GM10847 (cell line): ENCODE data around the gene HNRNPM.
A peak's percentile ranks its signal among the peaks of the same experiment; 100 is the strongest.

Experiments
- POLR2A ChIP-seq: IDR thresholded peaks from 2 replicates; pipeline ENCODE4 v1.6.1; 2011; ENCODE audit not compliant: insufficient read length; ENCODE audit errors: extremely low read depth

HNRNPM gene

GRCh38 chr19:8444677-8445487 lies at the start of gene HNRNPM:
Gene HNRNPM, plus strand, starts transcription at chr19:8444975. Its CDS starts 24 bp downstream, at chr19:8444999.
- peak; percentile 91 for TF ChIP-seq POLR2A

GRCh38 chr19:8395621-8396082 lies 49.1 kb upstream of the HNRNPM start:
- no peak for TF ChIP-seq POLR2A

GRCh38 chr19:8396185-8396562 lies 48.6 kb upstream of the HNRNPM start:
- TF ChIP-seq POLR2A = no peak

GRCh38 chr19:8396563-8397203 lies 48.1 kb upstream of the HNRNPM start:
- TF ChIP-seq POLR2A = no peak

GRCh38 chr19:8397271-8397670 lies 47.5 kb upstream of the HNRNPM start:
- no peak for TF ChIP-seq POLR2A

DNA sequence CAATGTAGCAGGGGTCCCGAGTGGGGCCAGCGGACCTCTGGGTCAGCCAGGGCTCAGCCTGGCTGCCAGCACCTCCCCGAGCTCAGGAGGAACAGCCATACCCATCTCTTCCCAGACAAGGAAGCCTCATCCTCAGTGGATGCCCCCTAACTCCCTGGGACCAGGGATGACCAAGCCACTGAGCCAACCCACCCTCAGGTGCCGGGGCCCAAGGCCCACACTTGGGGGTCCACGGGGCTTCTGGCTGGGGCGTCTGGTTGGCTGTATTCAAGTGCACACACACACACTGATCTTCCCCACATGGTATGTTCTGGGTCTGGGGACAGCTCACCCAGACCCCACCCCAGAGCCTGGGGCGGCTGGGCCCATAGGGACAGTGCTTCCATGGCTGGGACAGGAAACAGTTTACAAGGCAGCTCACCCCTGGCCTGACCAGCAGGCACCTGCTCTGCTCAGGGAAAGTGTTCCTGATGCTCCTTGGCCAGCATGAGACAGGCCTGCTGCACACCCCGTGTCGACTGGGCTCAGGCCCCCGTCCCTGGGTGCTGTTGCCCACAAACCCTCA lies 46.9 kb upstream of the HNRNPM start:
- no peak for TF ChIP-seq POLR2A

GRCh38 chr19:8398311-8398771 lies 46.4 kb upstream of the HNRNPM start:
- TF ChIP-seq POLR2A = no peak

GRCh38 chr19:8399681-8400188 lies 45.0 kb upstream of the HNRNPM start:
- no peak for TF ChIP-seq POLR2A

- no peak for TF ChIP-seq POLR2A
Measured at GRCh38 chr19:8401981-8402411, 42.8 kb upstream of the HNRNPM start.

DNA sequence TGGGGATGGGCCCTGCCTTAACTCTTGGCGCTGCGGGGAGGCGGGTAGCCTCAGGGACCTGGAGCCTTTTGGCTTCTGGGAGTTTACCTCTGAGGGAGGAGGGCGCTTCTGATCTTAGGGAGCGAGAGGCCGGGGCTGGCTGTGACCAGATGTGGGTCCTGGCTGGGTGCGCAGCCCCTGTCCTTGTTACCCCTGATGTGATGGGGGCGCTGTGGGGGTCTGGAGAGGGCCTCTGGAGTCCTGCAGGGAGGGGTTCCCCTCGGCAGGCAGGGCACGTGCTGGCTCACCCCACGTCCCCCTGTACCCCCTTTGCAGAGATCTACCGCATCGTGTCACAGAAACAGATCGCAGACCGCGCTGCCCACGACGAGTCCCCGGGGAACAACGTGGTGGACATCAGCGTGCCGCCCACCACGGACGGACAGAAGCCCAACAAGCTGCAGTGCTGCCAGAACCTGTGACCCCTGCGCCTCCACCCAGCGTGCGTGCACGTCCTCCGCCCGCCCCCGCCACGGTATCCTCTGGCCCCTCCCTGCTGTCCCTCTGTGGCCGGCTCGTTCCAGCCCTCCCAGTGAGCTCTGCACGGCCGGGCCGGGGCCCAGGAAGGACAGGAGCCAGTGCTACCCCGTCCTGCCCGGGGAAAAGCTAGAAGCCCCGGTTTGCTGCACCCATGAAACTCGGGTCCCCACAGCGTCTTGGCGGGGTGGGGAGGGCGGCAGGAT lies 41.5 kb upstream of the HNRNPM start:
- no peak for TF ChIP-seq POLR2A

GRCh38 chr19:8403820-8404109 lies 41.0 kb upstream of the HNRNPM start:
- TF ChIP-seq POLR2A = no peak

DNA sequence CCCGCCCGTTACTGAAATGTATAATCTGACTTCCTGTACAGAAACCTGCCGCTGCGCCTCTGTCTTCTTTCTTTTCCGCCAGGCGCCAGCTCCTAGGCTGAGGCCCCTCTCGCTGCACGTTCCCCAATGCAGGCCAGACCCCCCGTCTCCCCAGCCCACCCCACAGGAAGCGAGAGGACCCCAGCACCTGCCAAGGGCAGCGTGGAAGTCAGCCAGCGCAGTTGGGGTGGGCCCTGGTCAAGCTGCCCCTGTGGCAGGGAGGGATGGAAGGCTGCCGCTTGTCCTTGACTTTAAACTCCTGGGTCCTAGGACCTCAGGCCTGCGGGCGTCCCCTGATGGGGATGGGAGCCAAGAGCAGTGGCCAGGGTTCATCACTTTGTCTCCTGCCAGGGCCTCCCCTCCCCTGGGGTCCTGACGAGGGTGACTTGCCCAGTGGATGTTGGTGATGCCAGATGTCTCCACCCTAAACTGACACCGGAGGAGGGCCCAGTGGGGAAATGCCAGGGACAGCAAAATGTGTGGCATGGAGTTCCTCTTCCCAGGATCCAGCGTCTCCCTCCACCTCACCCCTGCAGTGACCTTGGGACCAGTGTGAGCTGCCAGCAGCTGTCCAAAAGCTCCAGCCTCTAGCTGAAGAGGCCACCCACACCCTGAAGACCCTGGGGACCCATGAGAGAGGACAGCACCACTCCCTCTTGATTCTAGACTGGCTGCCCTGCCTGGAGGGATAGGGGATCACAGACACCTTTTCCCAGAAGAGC lies 40.2 kb upstream of the HNRNPM start:
- TF ChIP-seq POLR2A = no peak

DNA sequence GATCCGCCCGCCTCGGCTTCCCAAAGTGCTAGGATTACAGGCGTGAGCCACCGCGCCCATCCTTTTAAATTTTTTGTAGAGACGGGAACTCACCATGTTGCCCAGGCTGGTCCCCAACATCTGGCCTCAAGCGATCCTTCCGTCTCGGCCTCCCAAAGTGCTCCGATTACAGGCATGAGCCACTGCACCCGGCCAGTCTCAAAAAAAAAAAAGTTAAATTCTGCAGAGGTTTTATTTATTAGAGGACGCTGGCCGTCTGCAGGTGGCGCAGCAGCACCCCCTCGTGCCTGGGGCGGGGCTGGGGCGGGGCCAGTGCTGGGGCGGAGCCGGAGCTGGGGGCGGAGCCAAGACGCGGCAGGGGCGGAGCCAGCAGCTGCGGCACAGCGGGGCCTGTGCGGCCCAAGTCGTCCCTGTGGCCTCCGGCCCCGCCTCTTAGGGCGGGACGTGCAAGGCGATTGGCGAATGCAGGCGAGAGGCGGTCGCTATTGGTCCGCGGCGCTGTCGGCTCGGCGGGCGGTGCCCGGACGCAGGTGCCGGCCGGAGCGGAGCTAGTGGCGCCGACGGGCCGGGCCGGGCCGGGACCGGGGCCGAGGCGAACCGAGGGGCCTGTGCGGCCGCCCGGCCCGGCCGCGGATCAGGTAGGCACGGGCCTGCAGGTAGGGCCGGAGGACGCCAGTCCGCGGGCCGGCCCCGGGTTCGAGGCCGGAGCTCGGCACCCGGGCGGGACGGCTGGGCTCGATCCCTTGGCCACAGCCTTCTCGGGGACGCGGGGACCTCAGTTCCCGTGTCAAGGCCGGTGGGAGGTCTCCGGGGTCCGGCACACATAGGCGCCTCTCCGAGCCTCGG lies 31.8 kb upstream of the HNRNPM start, which contains the start of gene MARCHF2:
Gene MARCHF2, plus strand, starts transcription at position 523 of the 846 bp plus-strand sequence. CDS start 8,536 bp downstream, outside the sequence.
- TF ChIP-seq POLR2A = no peak

DNA sequence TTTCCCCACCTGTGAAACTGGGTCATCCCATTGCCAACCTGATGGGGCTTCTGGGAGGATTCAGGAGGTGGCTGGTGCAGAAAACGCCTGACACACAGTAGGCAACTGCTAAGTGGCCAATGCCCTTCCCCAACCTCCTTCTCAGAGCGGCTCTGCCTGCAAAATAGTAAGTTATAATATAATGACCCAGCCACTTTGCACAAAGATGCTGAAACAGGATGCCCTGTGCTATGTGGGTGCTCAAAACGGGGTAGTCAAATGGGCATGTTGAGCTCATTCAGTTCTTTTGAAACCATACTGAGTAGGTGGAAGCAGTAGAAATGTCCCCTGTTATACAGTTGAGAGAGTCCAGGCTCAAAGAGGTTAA lies 31.2 kb upstream of the HNRNPM start:
- no peak for TF ChIP-seq POLR2A
